IPS DF 19.7 (cell line): ENCODE measurements around the gene MYCT1.

Experiments used
- DNase-seq: peaks from one replicate; pipeline ENCODE4 v3.0.0-alpha.2; 2013; ENCODE audit warnings: low read depth, low spot score

The MYCT1 gene

DNA sequence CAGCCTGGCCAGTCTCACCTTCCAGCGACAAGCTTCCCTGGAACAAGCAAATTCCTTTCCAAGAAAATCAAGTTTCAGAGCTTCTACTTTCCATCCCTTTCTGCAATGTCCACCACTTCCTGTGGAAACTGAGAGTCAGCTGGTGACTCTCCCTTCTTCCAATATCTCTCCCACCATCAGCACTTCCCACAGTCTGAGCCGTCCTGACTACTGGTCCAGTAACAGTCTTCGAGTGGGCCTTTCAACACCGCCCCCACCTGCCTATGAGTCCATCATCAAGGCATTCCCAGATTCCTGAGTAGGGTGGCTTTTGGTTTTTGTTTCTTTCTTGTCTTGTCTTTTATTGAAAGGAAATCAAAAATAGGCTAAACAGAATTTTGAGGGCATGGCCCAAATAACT is 24.3 kb downstream of the MYCT1 start:
- no peak for DNase-seq

DNA sequence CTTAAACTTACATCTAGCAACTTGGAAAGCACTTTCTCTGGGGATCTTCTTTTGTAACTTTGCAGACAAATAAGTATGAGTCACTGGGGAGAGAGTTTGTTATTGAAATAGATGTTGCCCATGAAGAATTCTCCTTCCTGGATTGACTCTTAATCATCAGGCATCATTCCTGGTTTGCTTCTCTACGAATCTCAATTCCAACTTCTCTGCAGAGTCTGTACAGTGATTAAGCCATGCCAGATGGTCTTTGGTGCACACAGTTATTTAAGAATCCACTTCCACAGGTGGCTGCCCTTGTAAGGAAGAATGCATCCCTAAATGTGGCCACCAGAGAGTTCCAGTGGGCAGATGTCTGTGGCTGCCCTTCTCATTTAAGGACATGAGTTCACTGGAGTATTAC is 25.7 kb downstream of the MYCT1 start:
- DNase-seq, result no peak

DNA sequence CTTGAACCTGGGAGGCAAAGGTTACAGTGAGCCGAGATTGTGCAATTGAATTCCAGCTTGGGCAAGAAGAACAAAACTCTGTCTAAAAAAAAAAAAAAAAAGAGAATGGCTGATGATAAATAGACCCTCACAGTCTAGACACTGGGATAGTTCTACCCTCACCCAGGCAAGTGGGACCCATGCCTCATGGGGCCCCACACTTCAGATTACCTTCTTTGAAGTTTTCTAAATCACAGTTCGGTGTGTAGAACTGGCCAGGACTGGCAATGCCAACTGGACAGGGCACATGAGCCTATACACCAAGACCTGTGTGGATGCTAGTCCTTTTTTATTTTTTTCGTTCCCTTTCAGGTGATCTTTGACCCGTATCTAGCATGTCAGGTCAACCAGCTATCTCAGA is 28.6 kb downstream of the MYCT1 start:
- DNase-seq, result no peak

DNA sequence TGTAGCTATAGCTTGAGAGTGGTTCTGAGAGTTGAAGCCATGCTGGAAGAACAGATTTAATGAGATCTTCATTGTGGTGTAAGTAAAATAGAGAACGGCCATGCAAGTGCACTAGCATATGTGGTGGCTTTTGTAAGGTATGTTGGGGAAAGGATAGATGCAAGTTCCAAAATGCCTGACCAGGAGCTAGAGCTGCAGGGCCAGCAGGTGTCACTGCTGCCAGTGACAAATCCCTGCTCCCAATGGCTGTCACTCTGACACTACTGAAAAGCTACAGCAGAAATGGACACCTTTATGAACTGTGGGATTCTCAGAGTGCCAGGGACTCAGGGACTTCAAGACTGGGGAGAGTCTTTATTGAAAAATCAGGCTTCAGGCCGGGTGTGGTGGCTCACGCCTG is 29.8 kb downstream of the MYCT1 start:
- no peak for DNase-seq

DNA sequence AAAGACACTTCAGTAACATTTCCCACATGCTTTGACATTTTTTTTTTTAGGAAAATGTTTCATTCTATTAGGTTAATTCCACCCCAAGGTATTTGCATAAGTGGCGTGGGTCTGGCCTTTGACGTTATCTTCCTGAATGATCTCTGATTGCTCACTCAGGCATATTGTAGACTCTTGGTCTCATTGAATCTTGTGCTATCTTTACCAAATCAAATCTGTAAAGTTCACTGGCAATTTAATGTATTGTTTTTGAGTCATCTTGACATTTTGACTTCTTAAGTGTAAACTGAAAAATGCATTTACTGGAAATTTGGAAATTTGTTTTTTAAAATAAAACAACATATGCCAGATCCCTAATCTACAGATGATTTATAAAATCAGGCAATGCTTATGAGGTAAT is 36.9 kb downstream of the MYCT1 start:
- DNase-seq, result no peak

DNA sequence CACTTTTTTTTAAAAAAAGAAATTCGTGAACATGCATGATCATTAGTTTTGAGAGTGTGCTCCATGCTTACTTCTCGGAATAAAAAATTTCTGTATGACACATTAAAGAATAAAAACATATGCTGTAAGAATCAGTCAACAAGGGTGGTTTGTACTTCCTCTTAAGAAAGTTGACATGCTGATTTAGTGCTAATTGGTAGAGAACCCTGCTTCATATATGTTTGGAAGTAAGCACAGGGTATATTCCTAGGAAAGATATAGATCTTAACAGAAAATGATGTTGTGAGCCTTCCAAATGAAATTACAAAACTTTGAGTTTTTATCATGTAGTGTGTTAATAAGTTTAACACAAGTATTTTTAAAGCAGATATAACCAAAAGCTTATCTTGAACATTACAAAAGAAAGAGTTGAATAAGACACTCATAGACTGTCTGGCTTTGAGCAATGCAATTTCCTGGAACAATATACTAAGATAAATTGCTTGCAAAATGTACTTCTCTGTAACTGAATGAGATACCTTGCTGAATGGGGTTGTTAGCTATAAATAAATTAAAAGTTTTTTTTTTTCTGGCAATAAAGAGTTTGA is 39.1 kb downstream of the MYCT1 start:
- no peak for DNase-seq

DNA sequence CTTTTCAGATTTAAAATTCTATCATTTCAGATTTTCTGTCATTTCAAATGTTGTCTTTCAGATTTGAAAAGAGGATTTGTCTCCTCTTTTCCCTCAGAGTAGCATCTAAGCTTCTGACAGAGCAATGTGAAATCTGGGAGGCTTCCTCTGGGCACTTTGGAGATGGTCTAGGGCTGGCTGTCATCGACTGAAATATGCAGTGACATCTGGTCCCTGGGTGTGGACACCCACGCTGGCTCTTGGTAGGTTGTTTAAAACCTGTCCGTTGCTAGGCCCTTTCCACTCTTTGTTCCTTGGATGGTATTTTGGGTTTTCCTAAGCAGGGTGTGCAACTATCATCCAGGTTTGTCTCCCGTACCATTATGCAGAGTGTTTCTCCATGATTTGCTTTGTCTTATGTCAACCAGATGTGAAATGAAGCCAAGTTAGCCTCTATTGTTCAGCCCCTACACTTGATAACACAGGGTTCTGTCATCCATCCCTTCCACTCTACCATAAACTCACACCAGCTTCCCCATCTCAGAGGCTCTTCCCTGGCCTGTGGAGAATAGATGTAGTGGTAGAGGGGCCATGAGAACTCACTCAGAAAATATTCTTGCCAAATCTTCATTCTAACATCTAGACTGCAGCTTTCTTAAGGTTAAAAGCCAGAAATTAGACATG is 47.9 kb downstream of the MYCT1 start:
- DNase-seq, result no peak

DNA sequence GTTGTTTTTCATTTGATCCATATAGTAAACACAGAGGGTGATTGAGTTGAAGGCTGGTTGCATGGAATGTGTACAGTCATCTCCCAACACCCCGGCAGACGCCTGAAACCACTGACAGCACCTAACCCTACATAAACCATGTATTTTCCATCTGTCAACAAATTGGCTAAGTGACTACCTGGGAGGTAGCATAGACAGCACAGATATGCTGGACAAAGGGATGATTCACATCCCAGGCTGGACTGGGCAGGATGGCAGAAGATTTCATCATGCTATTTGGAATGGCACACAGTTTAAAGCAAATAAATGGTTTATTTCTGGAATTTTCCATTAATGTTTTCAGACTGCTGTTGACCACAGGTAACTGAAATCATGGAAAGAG is 48.5 kb downstream of the MYCT1 start:
- no peak for DNase-seq

DNA sequence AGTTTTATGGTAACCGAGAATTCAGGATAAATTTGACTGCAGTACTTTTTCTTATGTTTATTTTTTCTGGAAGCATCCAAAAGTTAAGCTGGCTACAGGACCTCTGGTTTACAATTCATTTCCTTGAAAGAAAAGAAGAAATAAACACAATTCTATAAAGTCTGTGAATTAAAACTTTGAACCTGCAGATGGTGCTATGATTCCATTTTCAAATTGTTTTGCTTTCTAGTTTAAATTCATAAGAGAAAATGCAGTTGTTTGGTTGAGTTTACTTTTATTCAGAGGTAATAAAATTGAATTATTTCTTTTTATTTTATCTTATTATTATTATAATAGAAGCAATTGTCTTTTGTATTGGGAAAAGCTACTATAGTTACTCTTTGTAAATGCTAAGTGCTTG is 51.1 kb downstream of the MYCT1 start:
- no peak for DNase-seq

DNA sequence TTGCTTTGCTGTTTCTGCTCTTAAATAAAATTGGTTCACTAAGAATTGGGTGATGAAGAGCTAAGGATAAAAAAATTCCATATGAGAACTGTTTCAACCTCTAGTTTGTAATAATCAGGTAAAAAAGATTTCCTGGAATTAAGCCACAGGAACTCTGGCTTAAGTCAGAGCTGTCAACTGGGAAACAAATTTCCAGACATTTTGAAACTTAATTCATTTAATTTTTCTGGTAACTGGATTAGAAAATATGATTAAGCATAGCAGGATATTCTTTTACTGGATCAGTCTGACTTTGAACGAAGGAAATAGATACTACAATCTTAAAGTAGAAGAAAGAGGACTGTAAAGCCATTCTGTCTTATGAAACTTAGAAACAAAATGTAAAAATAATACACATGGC is 51.6 kb downstream of the MYCT1 start:
- DNase-seq, result no peak

DNA sequence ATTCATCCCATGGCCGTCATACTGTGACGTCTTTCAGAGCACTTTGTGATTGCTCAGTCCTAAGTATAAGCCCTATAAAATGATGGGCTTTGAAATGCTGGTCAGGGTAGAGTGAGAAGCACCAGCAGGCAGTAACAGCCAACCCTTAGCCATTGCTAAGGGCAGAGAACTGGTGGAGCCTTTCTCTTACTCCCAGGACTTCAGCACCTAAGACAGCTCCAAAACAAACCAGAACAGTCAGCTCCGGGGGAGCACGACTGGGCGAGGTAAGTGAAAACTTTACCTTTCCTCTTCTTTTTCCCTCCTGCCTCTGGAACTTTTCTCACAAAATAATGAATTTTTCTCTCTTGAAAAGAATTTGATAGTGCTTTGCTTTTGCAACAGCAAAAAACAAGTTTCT is 53.0 kb downstream of the MYCT1 start, which contains the start of gene VIP:
Gene VIP, plus strand, starts transcription at position 104 of the 400 bp plus-strand sequence. CDS start 1,381 bp downstream, outside the sequence.
- DNase-seq, result peak; percentile 38

DNA sequence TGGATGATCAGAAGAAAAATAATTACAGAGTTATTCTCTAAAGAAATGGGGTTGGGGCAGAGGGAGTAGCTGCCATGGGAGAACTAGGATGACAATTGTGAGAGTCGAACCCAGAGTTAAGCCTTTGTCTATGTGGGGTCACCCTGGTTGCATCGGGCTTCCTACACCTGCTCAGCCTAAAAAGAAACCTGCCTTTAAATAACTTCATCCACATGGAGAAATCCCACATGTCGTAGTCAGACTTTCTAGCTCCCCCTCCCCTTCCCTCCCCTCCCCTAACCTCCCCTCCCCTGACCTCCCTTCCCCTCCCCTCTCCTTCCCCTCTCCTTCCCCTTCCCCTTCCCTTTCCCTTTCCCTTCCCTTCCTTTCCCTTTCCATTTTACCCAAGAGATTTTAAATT is 67.6 kb downstream of the MYCT1 start:
- DNase-seq, result no peak

DNA sequence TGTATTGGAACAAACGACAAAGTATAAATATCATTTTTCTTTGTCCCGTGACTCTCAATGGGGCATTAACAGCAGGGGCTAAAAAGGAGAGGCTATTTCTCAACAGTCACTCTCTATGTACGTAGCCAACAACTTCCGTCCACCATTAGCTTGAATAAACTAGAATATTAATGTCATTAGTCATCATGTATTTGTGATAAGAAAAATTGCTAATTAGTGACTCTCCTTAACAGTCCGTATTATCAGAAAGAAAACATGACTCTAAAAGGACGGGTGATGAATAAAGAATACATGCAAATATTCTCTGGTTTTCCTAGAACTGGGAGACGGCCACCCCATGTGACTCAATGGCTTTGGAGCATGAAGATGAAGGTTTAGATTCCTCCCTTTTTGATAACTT is 71.5 kb downstream of the MYCT1 start:
- no peak for DNase-seq

DNA sequence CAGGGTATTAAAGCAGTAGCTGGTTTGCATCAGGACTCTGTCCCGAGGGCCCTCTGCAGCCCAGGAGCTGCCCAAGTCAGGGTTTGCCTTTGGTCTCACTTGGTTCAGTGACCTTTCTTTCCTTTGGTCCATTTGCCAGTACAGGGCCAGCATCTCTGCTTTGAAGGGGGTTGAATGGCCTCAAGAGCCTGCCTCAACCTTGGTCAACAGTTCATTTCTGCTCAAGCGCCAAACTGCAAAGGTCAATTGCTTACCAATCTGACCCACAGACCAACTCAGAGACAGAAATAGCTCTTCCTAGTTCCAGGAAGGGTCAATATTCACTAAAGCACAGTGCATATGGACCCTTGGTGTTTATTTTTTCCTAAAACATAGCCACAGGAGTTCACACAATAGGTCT is 72.3 kb downstream of the MYCT1 start:
- no peak for DNase-seq

DNA sequence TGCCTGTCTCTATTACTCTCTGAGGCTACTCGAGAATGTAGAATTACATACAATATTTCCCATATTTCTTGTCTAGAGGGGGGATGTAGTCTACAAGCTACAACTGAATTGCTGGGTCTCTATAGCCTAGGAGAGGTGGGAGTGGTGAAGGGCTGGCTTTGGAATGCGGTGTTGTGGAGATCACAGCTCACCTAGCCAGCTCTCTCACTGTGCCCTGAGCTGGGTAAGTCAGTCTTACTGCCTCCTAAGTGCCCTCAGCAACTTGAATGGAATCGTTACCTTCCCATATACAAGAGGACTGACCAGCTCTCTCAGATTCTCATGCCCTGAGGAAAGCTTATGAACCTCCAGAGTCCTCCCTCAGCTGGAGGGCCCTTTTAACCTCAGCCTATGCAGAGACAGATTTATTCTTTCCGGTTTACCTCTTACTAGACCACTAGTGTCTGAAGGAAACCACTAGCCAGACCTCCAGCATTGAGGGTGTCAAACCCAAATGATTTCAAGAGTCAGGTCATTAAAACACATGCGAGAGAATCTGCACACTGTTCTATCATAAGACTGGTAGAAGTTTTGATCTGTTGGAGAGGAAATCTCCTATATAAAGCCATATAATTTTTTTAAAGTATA is 73.5 kb downstream of the MYCT1 start:
- DNase-seq, result no peak
